K562 (cell line): Measurements from ENCODE around the gene CERS6. TPM values are rescaled to one million over a fixed set of nuclear protein-coding genes. Genes with fewer than 3 reads are reported as not detected.

Source experiments
- ATAC-seq: fragments of 200-7000 bp; cut with Tn5 transposase; 3 replicates; pipeline ENCODE4 v1.9.1; 2020; ENCODE audit warnings: moderate library complexity
- BruUV-seq: library from RNA; stranded (reverse); fragments of 400-500 nt; replicated peaks from 2 replicates; lab custom pipeline; 2021; lab: Mats Ljungman, UMichigan
- CTCF ChIA-PET: fragments of 300-600 bp; formaldehyde crosslinking; extraction: SDS; loops from one replicate; lab custom pipeline; 2021; ENCODE audit warnings: low intra/inter-chr PET ratio; lab: Yijun Ruan, JAX
- POLR2A ChIA-PET: fragments of 300-600, 350-650 bp; sonication (Branson Sonifier 250); formaldehyde crosslinking; extraction: SDS; loops from one replicate; lab custom pipeline; 2021; ENCODE audit warnings: antibody characterized with exemption, inconsistent platforms; lab: Yijun Ruan, JAX
- DNase-seq, 4 experiments: peaks; one replicate each; pipeline versions ENCODE4 v3.0.0 to v3.0.0-alpha.2; 2011 to 2018; ENCODE audit warnings: low spot score in 3 of 4, mixed read lengths in 3 of 4; ENCODE audit errors: extremely low read depth in 1 of 4
- FAIRE-seq: peaks from 2 replicates; lab custom pipeline; 2011; peaks lifted over from hg19 to GRCh38; lab: Jason Lieb, UNC
- H2AFZ ChIP-seq: 2 replicates; pipeline ENCODE4 v1.6.0; 2011; ENCODE audit warnings: low read depth, low read length, control low read depth, inconsistent platforms
- H3K27ac ChIP-seq: fragments of 200-600 bp; 3 replicates; pipeline ENCODE4 v1.8.0; 2011; ENCODE audit warnings: low read depth, mild to moderate bottlenecking, control low read depth, inconsistent platforms, low read length, moderate library complexity, mixed read lengths; ENCODE audit errors: extremely low read depth
- H3K27me3 ChIP-seq, 2 experiments: fragments of 300-600 bp in 1 of 2; 2 replicates in 1 of 2; 3 replicates in 1 of 2; pipeline versions ENCODE4 v1.6.0 to v1.8.0; 2011; ENCODE audit warnings: inconsistent platforms in 2 of 2, low read length in 2 of 2, mild to moderate bottlenecking in 1 of 2, mixed read lengths in 1 of 2, moderate library complexity in 1 of 2; ENCODE audit not compliant: control insufficient read depth in 2 of 2, insufficient read depth in 2 of 2
- H3K36me3 ChIP-seq: fragments of 300-600 bp; 3 replicates; pipeline ENCODE4 v1.8.0; 2011; ENCODE audit warnings: mild to moderate bottlenecking, low read length, inconsistent platforms; ENCODE audit not compliant: control insufficient read depth, insufficient read depth
- H3K4me1 ChIP-seq, 2 experiments: fragments of 200-600 bp in 1 of 2; replicated peaks in 1 of 2; 2 replicates in 1 of 2; 3 replicates in 1 of 2; pipeline versions ENCODE4 v1.5.1 to v1.8.0; 2011; ENCODE audit warnings: inconsistent platforms in 2 of 2, low read length in 2 of 2, mild to moderate bottlenecking in 1 of 2, mixed read lengths in 1 of 2, moderate library complexity in 1 of 2; ENCODE audit not compliant: control insufficient read depth in 2 of 2, insufficient read depth in 2 of 2
- H3K4me2 ChIP-seq: 2 replicates; pipeline ENCODE4 v1.6.1; 2011; ENCODE audit warnings: low read length, control low read depth, inconsistent platforms, mixed read lengths; ENCODE audit not compliant: insufficient read depth
- H3K4me3 ChIP-seq: fragments of 200-600 bp; sonication (generic), shearing (Covaris generic); 2 replicates; pipeline ENCODE4 v1.5.1; 2016; ENCODE audit warnings: control low read depth, inconsistent platforms
- H3K79me2 ChIP-seq: fragments of 200-600 bp; 3 replicates; pipeline ENCODE4 v1.8.0; 2011; ENCODE audit warnings: low read length, inconsistent platforms; ENCODE audit not compliant: control insufficient read depth, insufficient read depth
- H3K9ac ChIP-seq, 2 experiments: 2 replicates each; pipeline versions ENCODE4 v1.6.0 to v1.6.1; 2011; ENCODE audit warnings: low read depth in 2 of 2, low read length in 2 of 2, control low read depth in 1 of 2, inconsistent platforms in 1 of 2, mild to moderate bottlenecking in 1 of 2, mixed read lengths in 1 of 2; ENCODE audit not compliant: insufficient read depth in 1 of 2
- H3K9me1 ChIP-seq: one replicate; pipeline ENCODE4 v1.6.0; 2011; ENCODE audit warnings: inconsistent platforms, mild to moderate bottlenecking, low read length, moderate library complexity; ENCODE audit not compliant: control insufficient read depth, insufficient read depth
- H3K9me3 ChIP-seq: replicated peaks from 2 replicates; pipeline ENCODE4 v1.5.1; 2011; ENCODE audit warnings: low read depth, low read length, inconsistent platforms; ENCODE audit not compliant: control insufficient read depth, insufficient read depth
- H4K20me1 ChIP-seq: replicated peaks from 2 replicates; pipeline ENCODE4 v1.6.1; 2011; ENCODE audit warnings: low read length, inconsistent platforms, mixed read lengths; ENCODE audit not compliant: control insufficient read depth, insufficient read depth
- BCOR ChIP-seq: fragments of 450-650 bp; IDR thresholded peaks from 2 replicates; pipeline ENCODE4 v1.6.1; 2016
- CEBPB ChIP-seq: fragments of 450-650 bp; IDR thresholded peaks from 2 replicates; pipeline ENCODE4 v1.6.1; 2016; ENCODE audit warnings: missing genetic modification characterization, missing compliant biosample characterization
- CEBPG ChIP-seq, 3 experiments: fragments of 200-800 bp in 1 of 3; sonication (Bioruptor generic) in 1 of 3; sonication (generic) in 1 of 3; formaldehyde crosslinking in 1 of 3; IDR thresholded peaks in 2 of 3; conservative IDR thresholded peaks in 1 of 3; 2 replicates each; pipeline versions ENCODE4 v1.6.1 to v1.8.0; 2016 to 2022; ENCODE audit warnings: missing compliant biosample characterization in 2 of 3, missing genetic modification characterization in 2 of 3, mild to moderate bottlenecking in 1 of 3, missing genetic modification reagents in 1 of 3
- MITF ChIP-seq: IDR thresholded peaks from 2 replicates; pipeline ENCODE4 v1.6.1; 2014; ENCODE audit warnings: antibody characterized with exemption
- POLR2H ChIP-seq: IDR thresholded peaks from 2 replicates; pipeline ENCODE4 v1.6.1; 2016; ENCODE audit warnings: missing genetic modification characterization, low read depth, mild to moderate bottlenecking, control low read depth, missing compliant biosample characterization, moderate library complexity
- SMAD3 ChIP-seq: fragments of 450-650 bp; formaldehyde crosslinking; conservative IDR thresholded peaks from 2 replicates; pipeline ENCODE4 v1.4.0; 2020; ENCODE audit warnings: mild to moderate bottlenecking
- THAP7 ChIP-seq: fragments of 250-450 bp; sonication (Bioruptor Pico); IDR thresholded peaks from 2 replicates; pipeline ENCODE4 v1.5.0; 2021
- ZNF436 ChIP-seq: fragments of 250-450, 450-650 bp; sonication (Bioruptor Pico); formaldehyde crosslinking; IDR thresholded peaks from 2 replicates; pipeline ENCODE4 v1.7.0; 2020; ENCODE audit warnings: mild to moderate bottlenecking
- WGBS: fragments of 100-300 bp; shearing (Covaris generic); methylation state at CpG from one replicate; pipeline ENCODE4 v1.1.6; 2016; ENCODE audit warnings: low coverage, mixed read lengths; ENCODE audit not compliant: insufficient coverage; ENCODE audit errors: missing lambda C conversion rate; 5-methylcytosine and 5-hydroxymethylcytosine counted together
- in situ Hi-C: fragments of 300-500 bp; cut with MboI; formaldehyde crosslinking; loops from 4 replicates; pipeline ENCODE4 v1.15.0; 2018; ENCODE audit warnings: inconsistent platforms, mixed read lengths
- intact Hi-C: fragments of 100-400 bp; cut with micrococcal nuclease; formaldehyde crosslinking; loops from 2 replicates; pipeline ENCODE4 v1.14.2; 2022
- polyA plus RNA-seq, 8 experiments: library from polyadenylated mRNA; depleted of rRNA in 4 of 8; stranded (reverse) in 5 of 8; unstranded in 3 of 8; fragments of >200 nt; fragmentation: Nextera tagmentation in 2 of 8; fragmentation: Illumina TruSeq in 1 of 8; extraction: Ambion mirVana in 2 of 8; extraction: Trizol in 1 of 8; gene quantifications; 2 replicates each; pipeline versions ENCODE4 v1.2.1 to v1.2.3, GENCODE V29; 2011 to 2014; ENCODE audit warnings: inconsistent platforms in 1 of 8, missing spikeins in 1 of 8
- total RNA-seq, 7 experiments: library from RNA; depleted of rRNA in 6 of 7; stranded (reverse); fragments of >200 nt in 6 of 7; fragmentation: Illumina TruSeq in 2 of 7; extraction: Trizol in 2 of 7; gene quantifications; 2 replicates each; pipeline versions ENCODE4 v1.2.1 to v1.2.3, GENCODE V29; 2011 to 2021; ENCODE audit warnings: low replicate concordance in 1 of 7

CERS6 gene
- total and polyA plus RNA-seq, 9 of the 15 experiments (the other 6 are each of a cell fraction or from before 2014, with no cell fraction given) = 1.6 to 13.6 (median 11.4) TPM

- no peak overlapping the region for H3K4me3 ChIP-seq
- peak; percentile 93 for TF ChIP-seq CEBPB (tag)
- no peak for TF ChIP-seq CEBPG (CRISPR knock-in tag; IDR thresholded peaks at IDR 0.05)
- TF ChIP-seq CEBPG (tag; conservative IDR thresholded peaks at IDR 0.05 in 1 of 2, IDR thresholded peaks at IDR 0.05 in 1 of 2) = peak; percentile 75 to 83
- no peak for TF ChIP-seq BCOR
- no peak overlapping the region for H2AFZ ChIP-seq
- no TSS peak for BruUV-seq
- in situ Hi-C loops (no loop called here), intact Hi-C loops (no loop called here)
- H3K9me3 ChIP-seq = no peaks in the 10 kb centered on the region
- no peaks in the 10 kb centered on the region for H3K79me2 ChIP-seq
- H3K9me1 ChIP-seq = no peaks in the 10 kb centered on the region
- H3K9ac ChIP-seq = no peak overlapping the region
- no peaks in the 10 kb centered on the region for H3K36me3 ChIP-seq
- H3K27ac ChIP-seq = no peak overlapping the region
- 47% methylated on average over 6 of the region's 6 CpGs for WGBS
- ATAC-seq (no peak), DNase-seq (no peak), FAIRE-seq (no peak)
- ChIA-PET CTCF (no interaction called here), POLR2A (interaction anchor here (0.7 to 1.3 kb wide), 3 partner anchors 13 to 19 kb away, joined by 3 to 5 read pairs (median 3); no protein-coding TSS in a partner anchor)
- no peaks in the 10 kb centered on the region; a peak in 1 of 5 replicates for H3K27me3 ChIP-seq
- no peaks in the 10 kb centered on the region for H4K20me1 ChIP-seq
- H3K4me1 ChIP-seq = no peaks in the 10 kb centered on the region
- H3K4me2 ChIP-seq = no peak overlapping the region
These were observed 109.0 kb downstream of the CERS6 start for GRCh38 chr2:168565112-168565511.

GRCh38 chr2:168565512-168565911, 109.4 kb downstream of the CERS6 start:
- FAIRE-seq (no peak), ATAC-seq (no peak), DNase-seq (no peak)
- BruUV-seq = no TSS peak
- no peaks in the 10 kb centered on the region for H4K20me1 ChIP-seq
- ChIA-PET CTCF (no interaction called here), POLR2A (interaction anchor here (0.7 to 1.3 kb wide), 3 partner anchors 13 to 19 kb away, joined by 3 to 5 read pairs (median 3); no protein-coding TSS in a partner anchor)
- H3K4me3 ChIP-seq = no peak overlapping the region
- no peaks in the 10 kb centered on the region for H3K36me3 ChIP-seq
- intact Hi-C loops (no loop called here), in situ Hi-C loops (no loop called here)
- H3K9ac ChIP-seq = no peak overlapping the region
- H2AFZ ChIP-seq = no peak overlapping the region
- TF ChIP-seq THAP7 (CRISPR knock-in tag) (no peak), POLR2H (tag) (no peak), ZNF436 (CRISPR knock-in tag) (no peak), SMAD3 (CRISPR knock-in tag) (no peak), MITF (no peak)
- no peaks in the 10 kb centered on the region for H3K4me1 ChIP-seq
- no peak overlapping the region for H3K4me2 ChIP-seq
- H3K79me2 ChIP-seq = no peaks in the 10 kb centered on the region
- H3K9me3 ChIP-seq = no peaks in the 10 kb centered on the region
- no peak overlapping the region for H3K27ac ChIP-seq
- H3K9me1 ChIP-seq = no peaks in the 10 kb centered on the region
- WGBS = 84% methylated on average over 2 of the region's 2 CpGs
- no peaks in the 10 kb centered on the region; a peak in 1 of 5 replicates for H3K27me3 ChIP-seq
